HG03457 (cell line): ENCODE results near the gene ELK1.
"Not testable (repeated sequence)": the region's sequence is repeated elsewhere in the genome, so short reads cannot be mapped to it uniquely, and the experiment has no call there.

Experiments used
- ATAC-seq: cut with Tn5 transposase; IDR thresholded peaks from one replicate; pipeline ENCODE4 v1.9.1; 2021; ENCODE audit warnings: moderate number of reproducible peaks; ENCODE audit not compliant: unreplicated experiment

The ELK1 gene, protein sequence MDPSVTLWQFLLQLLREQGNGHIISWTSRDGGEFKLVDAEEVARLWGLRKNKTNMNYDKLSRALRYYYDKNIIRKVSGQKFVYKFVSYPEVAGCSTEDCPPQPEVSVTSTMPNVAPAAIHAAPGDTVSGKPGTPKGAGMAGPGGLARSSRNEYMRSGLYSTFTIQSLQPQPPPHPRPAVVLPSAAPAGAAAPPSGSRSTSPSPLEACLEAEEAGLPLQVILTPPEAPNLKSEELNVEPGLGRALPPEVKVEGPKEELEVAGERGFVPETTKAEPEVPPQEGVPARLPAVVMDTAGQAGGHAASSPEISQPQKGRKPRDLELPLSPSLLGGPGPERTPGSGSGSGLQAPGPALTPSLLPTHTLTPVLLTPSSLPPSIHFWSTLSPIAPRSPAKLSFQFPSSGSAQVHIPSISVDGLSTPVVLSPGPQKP

GRCh38 chrX:47650164-47651042 is at the start of gene ELK1:
Gene ELK1 (minus strand): TSS chrX:47650563. CDS start chrX:47641441, 9,122 bp downstream.
- peak; percentile 81 for ATAC-seq

- no peak for ATAC-seq
These were observed 46.8 kb upstream of the ELK1 start for GRCh38 chrX:47697181-47697580.

DNA sequence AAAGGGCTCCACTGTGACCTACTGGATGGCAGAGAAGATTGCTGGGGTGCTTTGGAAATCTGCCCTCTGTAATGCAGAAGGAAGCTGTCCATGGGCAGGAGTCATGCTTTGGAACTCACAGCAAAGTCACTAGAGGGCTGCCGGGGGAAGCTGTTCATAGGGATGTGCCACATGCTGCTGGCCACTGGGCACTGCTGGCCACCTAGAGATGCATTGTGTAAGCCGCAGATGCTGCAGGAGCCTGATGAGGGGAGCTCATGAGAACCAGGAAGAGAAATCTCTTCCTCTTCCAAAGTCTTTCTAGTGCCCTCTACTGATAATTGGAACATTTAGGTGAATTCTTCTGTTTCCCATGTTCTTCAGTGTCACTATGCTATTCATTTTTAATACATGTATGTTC is 39.8 kb upstream of the ELK1 start:
- ATAC-seq: no peak

GRCh38 chrX:47687263-47687662 is 36.9 kb upstream of the ELK1 start:
- ATAC-seq: no peak

DNA sequence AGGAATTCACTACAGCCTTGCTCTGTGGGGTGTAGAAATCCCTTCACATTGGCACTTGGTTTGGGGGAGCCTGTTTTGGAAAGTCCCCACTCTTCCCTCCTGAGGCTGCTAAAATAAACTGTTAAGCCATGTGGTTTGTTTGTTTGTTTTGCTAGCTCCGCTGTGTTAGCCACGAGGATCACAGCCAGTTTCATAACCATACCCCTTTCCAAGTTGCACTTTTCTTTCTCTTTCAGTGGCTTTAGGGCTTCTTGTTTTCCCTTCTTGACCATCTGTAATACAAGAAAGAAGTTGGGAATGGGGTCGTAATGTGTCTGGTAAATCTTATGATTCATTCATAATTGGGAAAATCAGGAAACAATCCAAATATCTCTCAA is 33.5 kb upstream of the ELK1 start:
- no peak for ATAC-seq

DNA sequence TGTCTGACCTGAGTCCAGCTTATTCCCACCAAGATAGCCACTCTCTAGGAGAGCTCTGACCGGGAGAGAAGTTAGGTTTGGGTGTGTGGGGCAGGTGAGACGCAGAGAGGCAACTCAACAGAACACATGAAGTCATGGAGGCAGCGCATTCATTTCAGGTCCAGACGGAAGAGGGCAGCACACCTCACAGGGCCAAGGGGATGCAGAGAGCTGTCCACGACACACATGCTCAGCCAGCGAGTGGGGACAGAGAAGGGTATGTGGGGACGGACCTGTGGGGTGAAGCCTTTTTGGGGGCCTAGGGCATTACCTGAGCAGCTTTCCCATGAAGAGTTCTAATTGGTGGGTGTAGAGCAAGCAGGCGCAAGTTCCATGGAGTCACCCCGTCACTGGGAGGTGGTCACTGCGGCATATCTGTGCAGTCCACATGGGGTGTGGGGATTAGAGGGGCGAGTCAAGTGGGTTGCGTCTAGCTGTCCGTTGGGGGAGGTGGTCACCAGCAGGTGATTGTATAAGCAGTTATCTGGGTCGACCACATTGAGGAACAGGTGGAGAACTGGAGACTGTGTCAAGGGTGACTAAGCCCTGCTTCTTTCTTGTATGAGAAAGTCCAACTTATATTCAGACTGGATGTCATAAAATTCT is 32.9 kb upstream of the ELK1 start:
- no peak for ATAC-seq

- not testable (repeated sequence) for ATAC-seq
These were observed 25.8 kb upstream of the ELK1 start for GRCh38 chrX:47675959-47676859.

- ATAC-seq: no peak
These were observed 24.4 kb upstream of the ELK1 start for GRCh38 chrX:47674776-47675175.

DNA sequence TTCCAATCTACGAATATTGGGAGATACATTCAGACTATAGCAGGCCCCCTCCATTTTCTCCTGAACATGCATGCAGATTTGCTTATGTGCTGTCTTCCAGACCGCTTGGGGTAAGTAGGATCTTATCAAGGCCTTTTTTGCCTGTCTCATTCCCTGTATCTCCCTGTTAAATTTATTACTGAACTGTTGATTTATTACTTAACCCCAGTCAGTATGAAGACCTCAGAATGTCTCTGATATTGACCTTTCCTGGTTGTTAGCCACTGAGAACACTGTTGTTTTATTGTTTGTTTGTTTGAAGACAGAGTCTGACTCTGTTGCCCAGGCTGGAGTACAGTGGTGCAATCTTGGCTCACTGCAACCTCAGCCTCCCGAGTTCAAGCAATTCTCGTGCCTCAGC is 15.4 kb upstream of the ELK1 start:
- not testable (repeated sequence) for ATAC-seq

DNA sequence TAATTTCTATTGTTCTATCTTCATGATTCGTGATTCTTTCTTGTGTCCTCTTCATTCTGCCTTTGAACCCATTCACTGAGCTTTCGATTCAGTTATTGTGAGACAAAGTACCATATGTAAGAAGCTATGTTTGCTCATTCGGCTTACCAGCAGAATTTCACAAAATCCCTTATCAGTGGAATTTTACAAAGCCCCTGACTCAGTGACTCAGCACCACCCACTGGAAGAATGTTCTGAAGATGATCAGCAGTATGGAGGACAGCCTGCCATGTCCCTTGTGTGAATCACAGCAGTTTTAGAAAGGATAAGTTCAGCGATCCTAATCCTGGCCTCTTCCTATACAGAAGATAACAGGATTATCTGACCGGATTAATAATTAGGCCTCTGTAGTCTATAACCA is 14.4 kb upstream of the ELK1 start:
- ATAC-seq: no peak

DNA sequence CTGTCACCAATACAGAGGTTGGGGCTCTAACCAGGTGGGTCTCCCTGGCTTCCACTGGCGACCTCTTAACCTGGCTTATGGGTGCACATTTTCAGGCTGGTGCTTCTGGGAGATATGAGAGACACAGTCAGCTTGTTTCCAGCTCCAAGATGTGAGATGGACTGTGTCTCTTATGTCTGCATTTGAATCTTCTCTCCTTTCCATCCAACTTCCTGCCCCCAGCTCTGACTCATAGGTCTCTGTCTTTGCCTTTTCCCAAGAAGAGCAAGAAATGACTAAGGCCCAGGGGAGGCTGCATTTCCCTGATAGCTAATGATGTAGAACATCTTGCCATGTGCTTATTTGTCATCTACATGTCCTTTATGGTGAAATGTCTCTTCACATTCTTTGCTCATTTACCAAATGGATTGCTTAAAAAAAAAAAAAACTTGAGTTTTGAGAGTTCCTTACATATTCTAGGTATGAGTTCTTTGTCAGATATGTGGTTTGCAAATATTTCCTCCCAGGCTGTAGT is 11.8 kb upstream of the ELK1 start:
- ATAC-seq: no peak

GRCh38 chrX:47661539-47661938 is 11.2 kb upstream of the ELK1 start:
- ATAC-seq: no peak

DNA sequence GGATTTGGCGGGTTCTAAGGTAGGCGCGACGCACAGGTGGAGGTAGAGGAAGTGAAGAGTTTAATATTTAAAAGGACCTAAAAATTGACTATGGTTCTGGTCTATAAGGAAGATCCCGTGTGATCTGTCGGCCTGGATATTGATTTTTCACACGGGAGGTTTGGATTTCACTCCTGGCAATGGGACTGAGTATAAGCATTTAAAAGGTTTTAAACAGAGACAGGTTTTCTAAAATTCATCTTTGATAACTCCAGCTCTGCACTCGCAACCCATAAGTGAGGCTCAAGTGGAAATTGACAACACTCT is 9.0 kb upstream of the ELK1 start:
- no peak for ATAC-seq

- ATAC-seq: peak; percentile 67
These were observed 8.5 kb upstream of the ELK1 start, which contains the start of gene UXT for GRCh38 chrX:47658684-47659420. Gene UXT (minus strand): TSS chrX:47659180. CDS start chrX:47658927, 253 bp downstream.

DNA sequence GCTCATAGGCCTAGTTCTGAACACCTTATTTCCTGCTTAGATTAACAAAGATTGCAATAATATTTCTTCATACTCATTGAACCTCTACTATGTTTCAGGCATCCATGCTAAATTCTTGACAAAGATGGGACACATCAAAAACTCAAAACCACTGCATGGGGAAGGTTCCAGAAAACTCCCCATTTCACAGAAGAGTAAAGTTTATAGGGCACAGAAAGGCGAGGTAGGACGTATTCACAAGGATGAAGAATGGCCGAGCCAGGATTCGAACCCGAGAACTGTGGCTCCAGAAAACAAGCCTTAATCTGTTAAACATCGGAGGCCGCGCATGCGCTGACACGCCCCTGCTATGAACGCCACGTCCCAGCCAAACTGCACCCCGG is 7.9 kb upstream of the ELK1 start:
- no peak for ATAC-seq

DNA sequence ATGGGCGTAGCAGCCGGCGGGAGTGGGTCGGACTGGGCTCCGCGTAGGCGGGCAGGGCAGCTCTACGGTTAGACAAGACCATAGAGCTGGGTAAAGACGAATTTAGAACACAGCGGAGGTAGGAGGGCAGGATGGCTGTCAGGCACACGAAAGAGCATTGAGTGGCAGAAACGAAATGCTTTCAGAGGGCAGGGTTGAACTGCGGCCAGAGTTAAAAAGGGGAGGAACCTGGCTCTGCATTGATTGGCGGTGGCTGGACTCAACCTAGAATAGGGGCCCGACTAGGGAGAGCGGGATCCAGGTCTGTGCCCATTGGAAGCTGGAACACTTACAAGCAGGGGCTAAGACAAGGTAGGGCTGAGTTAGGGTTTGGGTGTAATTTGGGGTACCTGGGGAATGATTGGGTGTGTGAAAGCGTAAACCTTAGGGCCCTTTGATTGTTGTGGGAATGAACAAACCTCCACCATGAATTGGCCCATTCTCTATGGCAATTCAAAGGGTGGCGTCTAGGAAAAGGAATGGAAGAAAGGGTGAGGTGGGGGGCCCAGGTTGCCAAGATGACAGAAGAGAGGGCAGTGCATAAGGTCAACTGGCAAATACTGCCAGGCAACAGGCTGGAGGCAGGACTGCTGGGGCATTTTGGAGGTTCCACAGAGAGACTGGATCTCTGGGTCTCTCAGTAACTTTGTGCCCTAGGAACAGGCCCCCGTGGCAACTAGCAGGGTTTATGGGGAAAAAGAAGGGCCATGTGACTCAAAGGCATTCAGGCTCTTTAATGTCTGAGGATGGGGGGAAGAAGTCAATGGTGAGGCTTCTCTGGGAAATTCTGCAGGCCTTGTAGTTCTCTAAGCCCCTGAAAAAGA is 911 bp upstream of the ELK1 start:
- ATAC-seq: no peak

GRCh38 chrX:47649781-47650163 is 591 bp downstream of the ELK1 start:
- ATAC-seq: no peak

- ATAC-seq: no peak
These were observed 1.1 kb downstream of the ELK1 start for GRCh38 chrX:47649271-47649670.

GRCh38 chrX:47648376-47648775 is 2.0 kb downstream of the ELK1 start:
- no peak for ATAC-seq
